HG03442 (cell line): ENCODE data around the gene BICRAL.
"Not testable (repeated sequence)": the region's sequence is repeated elsewhere in the genome, so short reads cannot be mapped to it uniquely, and the experiment has no call there.

Experiments
- ATAC-seq: cut with Tn5 transposase; IDR thresholded peaks from one replicate; pipeline ENCODE4 v1.9.1; 2021; ENCODE audit warnings: mild to moderate bottlenecking, moderate library complexity; ENCODE audit not compliant: unreplicated experiment

The BICRAL gene

DNA sequence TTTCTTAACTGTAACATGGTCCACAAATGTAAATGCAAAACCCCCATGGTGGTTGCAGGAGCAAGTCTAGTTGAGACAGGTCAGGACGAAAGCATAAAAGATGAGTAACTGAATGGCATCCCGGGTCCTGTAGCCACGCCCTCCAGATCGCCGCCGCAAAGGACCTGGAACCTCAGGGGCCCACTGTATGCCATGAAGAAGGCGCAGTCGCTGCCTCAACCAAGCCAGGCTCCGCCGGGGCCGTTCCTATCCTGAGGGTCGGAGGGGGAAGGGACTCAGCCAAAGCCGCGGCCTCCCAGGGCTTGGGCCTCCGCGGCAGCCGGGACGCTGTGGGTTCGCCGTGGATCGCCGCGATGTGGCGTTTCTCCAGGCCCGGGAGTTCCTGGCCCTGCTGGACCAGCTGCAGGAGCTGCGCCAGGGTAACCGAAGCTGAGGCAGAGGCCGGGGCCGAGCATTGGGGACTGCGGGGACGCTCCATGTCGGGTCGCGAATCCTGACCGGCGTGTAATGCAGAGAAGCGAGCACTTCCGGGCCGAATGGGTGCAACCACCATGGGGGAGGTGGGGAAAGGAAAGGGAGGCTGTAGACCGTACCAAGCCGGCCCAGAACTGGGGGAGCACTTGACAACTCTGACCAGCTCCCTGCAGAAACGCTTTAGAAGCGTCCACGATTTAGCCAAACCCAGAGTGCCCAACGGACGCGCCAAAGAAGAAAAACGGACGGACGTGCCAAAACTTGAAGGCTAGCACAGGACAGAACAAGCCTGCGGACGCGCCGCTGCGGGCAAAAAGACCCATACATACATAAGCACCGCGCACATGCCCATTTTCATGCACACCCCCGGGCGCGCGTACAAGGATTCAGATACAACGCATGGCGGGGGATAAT is 108.7 kb downstream of the BICRAL start:
- peak; percentile 85 for ATAC-seq

GRCh38 chr6:42891199-42891722 is 109.4 kb downstream of the BICRAL start:
- ATAC-seq = no peak

DNA sequence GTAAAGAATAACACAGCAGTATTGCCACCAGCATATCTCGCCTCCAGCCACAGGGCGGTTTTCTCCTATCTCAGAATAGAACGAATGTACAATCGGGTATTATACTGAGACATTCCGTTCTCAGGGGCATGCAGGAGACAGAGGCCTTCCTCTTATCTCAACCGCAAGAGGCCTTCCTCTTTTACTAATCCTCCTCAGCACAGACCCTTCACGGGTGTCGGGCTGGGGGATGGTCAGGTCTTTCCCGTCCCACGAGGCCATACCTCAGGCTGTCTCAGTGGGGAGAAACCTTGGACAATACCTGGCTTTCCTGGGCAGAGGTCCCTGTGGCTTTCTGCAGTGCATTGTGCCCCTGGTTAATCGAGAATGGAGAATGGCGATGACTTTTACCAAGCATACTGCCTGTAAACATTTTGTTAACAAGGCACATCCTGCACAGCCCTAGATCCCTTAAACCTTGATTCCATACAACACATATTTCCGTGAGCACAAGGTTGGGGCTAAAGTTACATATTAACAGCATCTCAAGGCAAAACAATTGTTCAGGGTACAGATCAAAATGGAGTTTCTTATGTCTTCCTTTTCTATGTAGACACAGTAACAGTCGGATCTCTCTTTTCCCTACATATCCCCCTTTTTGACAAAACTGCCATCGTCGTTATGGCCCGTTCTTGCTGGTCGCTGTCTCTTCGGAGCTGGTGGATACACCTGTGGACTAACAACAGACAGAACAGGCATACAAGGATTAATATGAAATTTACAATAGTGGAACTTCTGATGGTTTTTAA is 112.4 kb downstream of the BICRAL start:
- ATAC-seq = not testable (repeated sequence)

GRCh38 chr6:42896178-42896719 is 114.4 kb downstream of the BICRAL start:
- no peak for ATAC-seq

- ATAC-seq = no peak
These were observed 117.1 kb downstream of the BICRAL start for GRCh38 chr6:42898891-42899361.

- ATAC-seq = no peak
These were observed 118.0 kb downstream of the BICRAL start for GRCh38 chr6:42899871-42900270.

GRCh38 chr6:42901538-42901957 is 119.7 kb downstream of the BICRAL start:
- ATAC-seq = no peak

- not testable (repeated sequence) for ATAC-seq
These were observed 120.8 kb downstream of the BICRAL start for GRCh38 chr6:42902429-42903263.

GRCh38 chr6:42904467-42904866 is 122.6 kb downstream of the BICRAL start:
- no peak for ATAC-seq

GRCh38 chr6:42907336-42907735 is 125.5 kb downstream of the BICRAL start:
- ATAC-seq = no peak

GRCh38 chr6:42909835-42910234 is 128.0 kb downstream of the BICRAL start:
- ATAC-seq = no peak

GRCh38 chr6:42911171-42912021 is 129.5 kb downstream of the BICRAL start:
- ATAC-seq = no peak

- no peak for ATAC-seq
These were observed 132.7 kb downstream of the BICRAL start for GRCh38 chr6:42914546-42914945.

DNA sequence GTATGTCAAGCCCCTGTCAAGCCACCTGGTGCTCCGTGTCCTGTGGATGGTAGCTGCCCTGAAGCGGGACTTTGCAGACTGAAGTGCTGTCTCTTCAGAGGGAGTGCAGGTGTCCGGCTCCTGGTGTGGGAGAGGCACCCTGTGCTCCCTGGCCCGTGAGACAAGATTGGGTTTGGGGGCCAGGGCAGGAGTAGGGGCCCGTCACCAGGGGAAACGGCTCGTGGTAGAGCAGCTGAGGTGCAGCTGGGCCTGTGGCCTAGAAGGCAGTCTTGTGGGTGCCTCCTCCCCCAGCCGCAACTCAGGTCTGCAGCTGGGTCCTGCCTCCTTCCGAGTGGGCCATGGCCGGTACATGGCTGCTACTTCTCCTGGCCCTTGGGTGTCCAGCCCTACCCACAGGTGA is 133.9 kb downstream of the BICRAL start, which contains the start of gene PTCRA:
TSS of gene PTCRA (plus strand) at position 322 of the 400 bp plus-strand sequence. CDS start at position 339, 17 bp downstream.
- ATAC-seq = no peak

DNA sequence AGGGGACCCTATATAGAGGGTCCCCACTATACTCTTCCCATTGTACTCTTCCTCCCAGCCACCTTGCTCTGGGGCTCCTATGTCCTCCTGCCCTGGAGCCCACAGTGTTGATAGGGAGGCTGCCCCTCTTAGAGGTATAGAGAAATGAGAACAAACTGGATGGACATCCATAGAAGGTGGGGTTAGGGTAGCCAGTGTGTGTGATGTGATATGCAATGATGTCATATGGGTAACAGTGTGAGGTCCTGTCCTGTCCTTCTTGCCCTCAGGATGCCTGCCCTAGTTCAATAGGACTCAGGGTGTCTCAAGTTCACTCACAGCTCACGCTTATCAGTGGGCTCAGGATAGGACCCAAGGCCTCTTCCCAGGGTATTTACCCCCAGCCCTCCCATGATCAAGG is 134.4 kb downstream of the BICRAL start:
- no peak for ATAC-seq
